Stimulated activated CD4-positive, alpha-beta T cell treated with anti-CD3 and anti-CD28 coated beads, Interleukin-15, amount 100 ng/mL, for 24 hours (primary cell): ENCODE measurements around the gene ATG4B.
"Not testable (repeated sequence)": the region's sequence is repeated elsewhere in the genome, so short reads cannot be mapped to it uniquely, and the experiment has no call there.

Experiments used
- DNase-seq: peaks from one replicate; pipeline ENCODE4 v3.0.0-alpha.2; 2020

The ATG4B gene

GRCh38 chr2:241637018-241637794 lies at the start of gene ATG4B, which contains the start of gene THAP4:
Gene ATG4B (plus strand): TSS chr2:241637693. CDS start chr2:241637715, 22 bp downstream.
Gene THAP4 (minus strand): TSS chr2:241637158. CDS start chr2:241637017, 141 bp downstream.
- DNase-seq: peak; percentile 85

GRCh38 chr2:241589863-241590262 lies 47.6 kb upstream of the ATG4B start:
- DNase-seq: not testable (repeated sequence)

GRCh38 chr2:241590496-241591455 lies 46.7 kb upstream of the ATG4B start:
- not testable (repeated sequence) for DNase-seq

- DNase-seq: no peak
Observed at GRCh38 chr2:241592126-241592845, 45.2 kb upstream of the ATG4B start.

GRCh38 chr2:241593271-241593670 lies 44.2 kb upstream of the ATG4B start:
- no peak for DNase-seq

GRCh38 chr2:241595600-241596140 lies 41.8 kb upstream of the ATG4B start:
- no peak for DNase-seq

GRCh38 chr2:241597561-241597960 lies 39.9 kb upstream of the ATG4B start:
- no peak for DNase-seq

- no peak for DNase-seq
Observed at GRCh38 chr2:241598061-241598460, 39.4 kb upstream of the ATG4B start.

GRCh38 chr2:241598487-241598886 lies 39.0 kb upstream of the ATG4B start:
- no peak for DNase-seq

GRCh38 chr2:241599615-241600014 lies 37.9 kb upstream of the ATG4B start:
- DNase-seq: no peak

GRCh38 chr2:241601841-241602240 lies 35.7 kb upstream of the ATG4B start:
- DNase-seq: no peak

GRCh38 chr2:241602720-241603119 lies 34.8 kb upstream of the ATG4B start:
- no peak for DNase-seq

GRCh38 chr2:241603686-241604085 lies 33.8 kb upstream of the ATG4B start:
- DNase-seq: no peak

GRCh38 chr2:241606186-241606585 lies 31.3 kb upstream of the ATG4B start:
- DNase-seq: no peak

GRCh38 chr2:241607162-241607885 lies 30.2 kb upstream of the ATG4B start:
- no peak for DNase-seq

GRCh38 chr2:241608881-241609280 lies 28.6 kb upstream of the ATG4B start:
- DNase-seq: no peak

- DNase-seq: peak; percentile 93
Observed at GRCh38 chr2:241609859-241610793, 27.4 kb upstream of the ATG4B start.

GRCh38 chr2:241611062-241611461 lies 26.4 kb upstream of the ATG4B start:
- DNase-seq: no peak

GRCh38 chr2:241612156-241613016 lies 25.1 kb upstream of the ATG4B start:
- DNase-seq: no peak
